Measurements from ENCODE around the gene HYDIN.

HYDIN gene

DNA sequence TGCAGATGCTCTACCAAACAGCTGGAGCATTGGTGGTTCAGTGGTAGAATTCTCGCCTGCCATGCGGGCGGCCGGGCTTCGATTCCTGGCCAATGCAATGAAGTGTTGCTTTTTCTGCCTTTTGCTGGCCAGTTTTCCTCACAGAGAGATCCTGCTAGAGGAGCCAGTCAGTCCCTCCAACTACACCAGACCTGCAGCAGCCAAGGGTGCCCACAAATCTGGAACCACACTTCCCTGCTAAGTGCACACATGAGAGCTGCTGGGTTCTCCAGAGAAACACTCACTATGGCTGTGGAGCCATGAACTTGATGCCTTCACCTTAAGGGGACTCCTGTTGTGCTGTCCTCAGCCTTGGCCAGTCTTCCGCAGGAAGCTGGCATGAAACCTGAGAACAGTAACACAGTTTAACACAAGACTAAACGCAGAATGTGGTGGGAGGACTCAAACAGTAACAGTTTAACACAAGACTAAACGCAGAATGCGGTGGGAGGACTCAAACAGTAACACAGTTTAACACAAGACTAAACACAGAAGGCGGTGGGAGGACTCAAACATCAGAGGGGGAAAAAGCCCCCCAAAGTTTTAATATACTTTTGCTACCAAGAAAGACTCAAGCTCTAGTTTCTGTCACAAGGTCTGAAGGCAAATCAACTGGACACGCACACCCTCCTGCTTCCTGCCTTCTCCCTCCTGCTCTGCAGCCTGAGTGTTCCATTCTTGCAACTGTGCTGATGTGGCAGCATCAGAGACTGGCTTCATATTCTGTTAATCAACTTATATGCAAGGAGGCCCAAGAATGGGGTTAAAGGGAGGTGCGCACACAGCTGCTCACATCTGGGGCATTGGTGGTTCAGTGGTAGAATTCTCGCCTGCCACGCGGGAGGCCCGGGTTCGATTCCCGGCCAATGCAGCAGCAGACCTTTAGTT, 441.6 kb downstream of the HYDIN start:
- peak; percentile 56 for DNase-seq (ENCODE audit: low spot score)

DNA sequence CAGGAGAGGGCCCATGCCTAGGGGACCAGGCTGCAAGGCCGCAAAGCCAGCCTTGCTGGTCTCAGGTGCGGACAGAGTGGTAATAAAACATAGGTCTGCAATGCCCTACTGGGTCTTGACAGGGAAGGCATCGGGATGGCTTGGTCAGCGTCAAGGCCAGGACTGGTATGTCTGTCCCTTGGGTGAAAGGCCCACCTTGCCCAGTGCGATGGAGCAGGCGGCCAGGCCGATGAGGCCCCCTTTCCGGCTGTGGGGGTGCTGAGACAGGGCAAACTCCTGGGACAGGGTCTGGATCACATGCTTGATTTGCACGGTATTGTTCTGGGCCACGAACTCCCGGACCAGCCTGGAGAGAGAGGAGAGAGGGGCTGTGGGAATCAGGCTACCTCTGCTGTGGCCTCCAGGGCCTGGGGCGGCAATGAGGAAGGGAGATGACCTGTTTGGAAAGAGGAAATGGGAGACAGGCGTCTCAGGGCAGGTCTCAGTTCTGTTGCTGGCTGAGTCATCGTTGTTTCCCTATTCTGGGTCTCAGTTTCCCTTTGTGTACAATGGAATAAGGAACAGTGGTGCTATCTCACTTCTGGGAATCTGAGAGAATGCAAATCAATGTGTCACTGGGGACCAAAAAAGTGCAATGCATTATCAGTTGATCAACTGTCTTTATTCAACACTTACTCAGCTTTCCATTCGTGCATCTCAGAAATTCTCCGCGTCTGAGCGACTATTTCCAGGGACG, 444.3 kb downstream of the HYDIN start:
- no peak for DNase-seq (ENCODE audit: low spot score)

DNA sequence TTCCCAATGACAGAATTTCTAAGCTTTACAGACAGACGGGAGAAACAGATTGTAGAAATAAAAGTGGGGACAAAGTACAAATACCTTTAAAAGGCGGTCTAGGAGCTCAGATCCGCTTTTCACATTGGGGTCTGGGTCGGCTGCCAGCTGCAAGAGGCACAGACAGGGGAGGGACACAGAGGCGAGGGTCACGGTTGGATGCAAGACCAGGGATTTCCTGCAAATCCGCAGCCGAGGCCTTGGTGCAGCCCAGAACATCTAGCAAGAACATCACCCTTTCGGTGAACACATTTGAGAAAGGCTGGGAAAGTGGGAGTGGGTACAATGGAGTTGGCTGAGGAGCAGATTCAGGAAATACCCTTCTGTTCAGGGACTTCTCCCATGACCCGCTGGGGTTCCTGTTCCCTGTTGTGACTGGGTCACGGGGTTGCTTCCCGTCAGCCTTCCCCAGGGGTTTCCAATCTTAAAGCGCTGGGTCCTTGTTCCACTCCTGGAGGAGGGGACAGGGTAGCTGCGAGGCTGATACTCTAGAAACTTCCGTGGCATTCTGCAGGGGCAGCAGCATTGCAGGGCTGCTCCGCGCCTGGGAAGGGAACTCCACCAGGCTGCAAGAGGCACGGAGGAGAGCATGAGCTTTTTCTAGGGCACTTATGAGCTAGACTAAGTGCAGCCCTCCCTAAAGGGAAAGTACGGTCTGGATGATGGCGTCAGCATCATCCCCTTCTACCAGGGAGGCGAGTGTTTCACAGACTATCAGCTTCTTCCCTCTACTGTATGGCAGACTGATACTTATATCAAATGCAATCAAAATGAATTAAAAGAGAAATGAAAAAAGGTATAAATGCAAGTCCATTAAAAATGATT, 445.6 kb downstream of the HYDIN start:
- DNase-seq (ENCODE audit: low spot score), result no peak

DNA sequence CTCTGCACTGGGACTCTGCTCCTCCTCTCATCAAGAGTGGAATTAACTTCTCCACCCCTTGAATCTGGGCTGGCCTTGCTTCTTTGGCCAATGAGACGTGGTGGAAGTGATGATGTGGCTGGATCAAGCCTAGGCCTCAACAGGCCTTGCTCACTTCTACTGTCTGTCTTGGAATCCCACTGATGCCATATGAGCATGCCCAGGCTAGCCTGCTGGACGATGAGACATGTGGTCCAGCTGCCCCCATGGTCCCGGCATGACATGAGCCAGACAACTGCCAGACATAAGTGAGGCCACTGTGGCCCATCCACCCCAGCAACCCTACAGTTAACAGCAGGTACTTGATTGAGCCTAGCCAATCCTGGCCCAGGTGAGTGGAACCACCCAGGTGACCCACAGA, 448.3 kb downstream of the HYDIN start:
- no peak for DNase-seq (ENCODE audit: low spot score)

DNA sequence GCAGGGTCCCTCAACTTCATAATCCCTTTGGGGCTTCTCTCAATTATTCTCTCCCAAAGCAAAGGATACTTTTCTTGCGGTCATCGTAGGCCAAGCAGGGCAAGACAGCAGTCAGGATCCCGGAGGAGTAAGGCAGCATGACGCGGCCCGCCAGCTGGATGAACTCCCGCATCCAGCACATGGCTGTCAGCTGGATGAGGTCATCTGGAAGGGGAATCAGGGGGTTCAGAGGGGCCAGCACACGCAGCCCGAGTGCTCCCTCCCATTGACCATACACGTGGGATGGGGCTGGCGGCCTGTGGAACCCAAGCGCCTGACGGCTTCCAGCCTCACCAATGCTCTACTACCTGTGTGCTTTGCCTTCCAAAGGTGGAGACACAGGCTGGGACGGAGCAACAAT, 448.7 kb downstream of the HYDIN start:
- DNase-seq (ENCODE audit: low spot score), result no peak

DNA sequence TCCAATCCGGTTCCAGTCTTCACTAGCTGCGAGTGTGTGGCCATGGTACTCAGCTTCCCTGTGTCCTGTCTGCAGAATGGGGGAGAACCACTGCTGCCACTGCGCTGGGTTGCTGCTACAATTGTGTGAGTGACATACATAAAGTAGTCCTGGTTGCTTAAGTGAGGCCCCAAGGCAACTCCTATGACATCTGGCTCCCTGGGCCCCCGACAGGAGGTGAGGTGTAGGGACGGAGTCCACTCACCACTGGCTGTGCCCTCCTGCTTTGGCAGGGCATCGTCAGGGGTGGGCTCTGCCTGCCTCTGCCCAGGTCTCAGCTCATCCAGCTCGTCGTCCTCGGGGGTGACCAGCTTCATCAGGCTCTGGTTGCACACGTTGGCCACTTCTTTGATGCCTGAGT, 450.0 kb downstream of the HYDIN start:
- no peak for DNase-seq (ENCODE audit: low spot score)

DNA sequence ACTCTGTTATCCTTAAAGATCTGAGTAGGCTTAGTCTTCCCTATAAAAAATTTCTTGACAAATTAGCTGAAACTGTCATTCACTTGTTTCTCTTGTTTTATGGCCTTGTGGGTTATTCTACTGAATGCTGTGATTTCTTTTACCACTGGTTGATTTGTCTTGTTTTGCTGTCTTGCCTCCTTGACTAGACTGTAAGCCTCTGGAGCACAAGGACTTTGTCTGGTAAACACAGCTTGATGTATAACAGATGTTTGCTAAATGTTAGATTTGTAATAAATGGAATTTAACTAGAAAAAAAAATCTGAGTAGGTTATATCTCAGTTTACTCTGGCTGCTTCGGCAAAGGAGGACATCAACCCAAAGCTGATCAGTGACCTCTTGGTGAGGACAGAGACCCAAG, 451.2 kb downstream of the HYDIN start:
- DNase-seq (ENCODE audit: low spot score), result no peak

DNA sequence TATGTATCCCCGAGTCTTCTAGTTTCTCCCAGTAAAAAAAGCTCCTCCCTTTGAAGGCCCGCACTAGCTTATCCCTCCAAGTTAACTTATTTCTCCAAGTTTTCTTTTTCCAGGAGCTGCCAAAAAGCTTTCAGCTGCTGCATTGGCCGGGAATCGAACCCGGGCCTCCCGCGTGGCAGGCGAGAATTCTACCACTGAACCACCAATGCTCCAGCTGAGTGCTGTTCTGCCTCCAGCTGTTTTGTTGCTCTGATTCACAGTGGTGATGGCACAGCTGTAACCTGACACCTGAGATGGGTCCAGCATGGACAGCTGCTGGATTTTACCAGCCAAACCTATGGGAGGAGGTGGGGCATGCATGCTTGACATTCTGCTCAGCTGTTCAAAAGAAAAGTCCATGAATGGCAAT, 451.6 kb downstream of the HYDIN start:
- DNase-seq (ENCODE audit: low spot score), result peak; percentile 64

DNA sequence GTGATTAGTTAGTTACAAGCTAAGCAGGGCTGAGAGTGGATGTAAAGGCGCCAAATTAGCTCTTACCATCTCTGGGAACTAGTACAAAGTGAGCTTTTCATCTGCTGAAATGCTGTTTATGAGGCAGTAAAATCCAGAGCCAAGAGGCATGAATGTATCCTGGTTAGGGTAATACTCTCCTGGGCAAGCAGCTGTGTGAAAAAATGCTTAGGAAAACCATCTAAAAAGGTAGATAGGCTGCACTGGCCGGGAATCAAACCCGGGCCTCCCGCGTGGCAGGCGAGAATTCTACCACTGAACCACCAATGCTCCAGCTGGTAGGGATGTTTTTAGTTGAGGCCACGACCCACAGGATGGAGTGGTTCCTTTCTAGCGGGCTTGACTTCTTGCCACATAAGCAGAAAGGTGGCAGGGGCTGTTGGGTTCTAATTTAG, 452.5 kb downstream of the HYDIN start:
- peak; percentile 58 for DNase-seq (ENCODE audit: low spot score)

DNA sequence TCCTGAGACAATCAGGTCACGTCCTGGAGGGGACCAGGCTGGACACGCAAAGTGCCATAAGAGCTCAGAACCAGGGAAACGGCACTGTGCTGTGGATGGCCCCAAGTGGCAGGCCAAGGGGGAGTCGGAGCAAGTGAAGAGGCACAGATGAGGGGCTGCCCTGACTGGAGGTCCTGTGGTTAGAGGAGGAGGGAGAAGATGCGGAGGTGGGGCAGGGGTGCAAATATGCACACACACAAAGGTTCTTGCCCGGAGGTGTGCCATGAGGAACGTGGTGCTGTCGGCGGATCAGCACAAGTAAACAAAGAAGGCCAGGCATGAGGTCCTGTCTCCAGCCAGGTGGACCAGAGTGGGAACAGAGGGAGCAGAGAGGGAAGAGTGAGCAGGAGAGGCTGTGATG, 453.0 kb downstream of the HYDIN start:
- DNase-seq (ENCODE audit: low spot score), result no peak

DNA sequence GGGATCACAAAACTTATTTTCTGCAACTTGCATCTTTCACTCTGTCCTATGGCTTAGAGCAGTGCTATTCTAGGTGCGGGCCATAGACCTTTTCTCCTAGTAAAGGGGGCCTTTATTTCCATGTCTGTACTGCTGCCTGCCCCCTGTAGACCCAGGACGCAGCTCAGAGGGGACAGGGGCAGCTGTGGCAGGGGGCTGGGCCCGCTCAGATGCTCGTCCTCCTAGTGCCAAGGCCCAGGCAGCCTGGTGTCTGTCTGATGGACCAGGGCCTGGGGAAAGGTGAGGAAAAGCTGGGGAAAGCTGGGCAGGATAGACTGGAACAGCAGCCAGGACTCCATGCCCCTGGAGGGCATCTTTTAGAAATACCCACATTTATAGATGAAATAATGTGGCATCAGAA, 455.1 kb downstream of the HYDIN start:
- no peak for DNase-seq (ENCODE audit: low spot score)

DNA sequence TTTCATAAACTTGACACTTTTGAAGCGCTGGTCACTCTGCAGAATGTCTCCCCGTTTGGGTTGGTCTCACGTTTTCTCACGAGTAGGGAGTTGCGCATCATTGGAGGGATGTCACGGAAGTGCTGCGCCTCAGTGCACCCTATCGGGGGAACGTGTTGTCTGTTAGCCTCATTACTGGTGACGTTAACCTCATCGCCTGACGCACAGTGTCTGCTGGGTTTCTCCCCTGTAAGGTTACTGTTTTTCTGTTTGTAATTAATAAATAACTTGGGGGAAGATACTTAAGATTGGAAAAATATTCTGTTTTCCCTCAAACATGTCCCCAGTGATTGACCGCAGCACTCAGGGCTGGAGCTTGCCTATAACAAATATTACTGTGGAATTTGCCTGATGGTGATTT, 456.3 kb downstream of the HYDIN start:
- no peak for DNase-seq (ENCODE audit: low spot score)

DNA sequence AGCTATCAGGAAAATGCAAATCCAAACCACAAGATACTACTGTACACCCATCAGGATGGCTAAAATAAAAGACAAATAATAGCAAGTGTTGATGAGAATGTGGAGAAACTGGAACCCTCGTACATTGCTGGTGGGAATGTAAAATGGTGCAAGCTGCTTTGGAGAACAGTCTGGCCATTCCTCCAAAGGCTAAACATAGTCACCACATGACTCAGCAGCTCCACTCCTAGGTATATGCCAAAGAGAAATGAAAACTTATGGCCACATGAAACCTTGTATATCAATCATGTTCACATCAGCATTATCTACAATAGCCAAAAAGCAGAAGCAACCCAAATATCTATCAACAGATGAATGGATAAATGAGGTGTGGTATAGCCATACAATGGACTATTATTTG, 458.0 kb downstream of the HYDIN start:
- no peak for DNase-seq (ENCODE audit: low spot score)

DNA sequence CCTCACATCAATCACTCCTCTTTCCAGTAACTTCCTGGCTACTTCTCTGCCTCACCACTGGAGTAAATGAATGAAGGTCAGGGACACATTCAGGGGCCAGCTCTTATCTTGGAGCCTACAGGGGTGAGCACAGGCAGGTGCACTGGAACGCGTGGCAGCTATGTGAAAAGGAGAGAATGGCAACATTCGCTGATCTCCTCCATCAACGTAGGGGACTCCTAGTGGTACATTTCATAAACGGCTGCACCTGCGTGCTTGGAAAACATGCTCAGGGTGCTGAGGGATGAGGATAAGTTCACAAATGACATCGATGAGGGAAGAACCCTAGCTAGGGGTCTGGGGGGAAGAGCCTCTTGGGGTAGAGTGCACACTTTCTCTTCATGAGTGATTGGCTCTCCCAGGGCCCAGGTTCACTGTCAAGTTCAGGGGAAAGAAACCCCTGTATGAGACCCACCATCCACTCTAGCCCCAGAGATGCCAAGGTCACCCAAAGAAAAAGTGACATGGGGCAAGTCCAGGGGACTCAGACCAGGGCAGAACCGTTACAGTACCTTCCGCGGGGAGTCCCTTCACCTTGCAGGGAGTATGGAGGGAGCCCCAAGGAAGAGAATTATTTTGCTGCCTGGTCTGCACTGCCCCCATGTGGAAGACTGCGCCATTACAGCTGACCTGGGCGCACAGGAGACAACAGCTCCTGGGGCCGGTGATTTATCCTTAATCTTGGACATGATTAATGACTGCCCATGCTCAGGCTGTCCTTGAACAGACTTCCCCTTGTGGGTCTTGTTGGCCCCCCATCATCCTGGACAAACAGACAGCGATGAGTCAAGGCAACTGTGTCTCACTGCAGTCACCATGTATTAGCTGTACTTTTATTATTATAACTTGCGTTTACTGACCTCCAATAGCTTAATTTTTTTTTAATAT, 459.6 kb downstream of the HYDIN start:
- DNase-seq (ENCODE audit: low spot score), result peak; percentile 82

DNA sequence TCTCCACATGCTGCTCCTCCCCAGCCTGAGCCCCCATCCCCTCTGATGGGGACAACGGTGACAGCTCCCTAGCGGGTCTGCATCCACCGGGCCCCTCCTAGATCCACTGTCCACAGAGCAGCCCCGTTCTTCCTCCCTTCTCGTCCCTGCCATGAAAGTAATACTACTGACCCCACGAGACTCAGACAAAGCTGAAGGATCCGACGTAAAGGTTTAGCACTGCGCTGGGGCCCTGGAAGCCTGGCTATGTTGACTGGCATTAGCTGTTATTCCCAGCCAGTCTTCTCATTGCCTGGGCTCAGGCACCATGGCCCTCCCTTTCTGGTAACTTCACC, 460.3 kb downstream of the HYDIN start:
- no peak for DNase-seq (ENCODE audit: low spot score)

DNA sequence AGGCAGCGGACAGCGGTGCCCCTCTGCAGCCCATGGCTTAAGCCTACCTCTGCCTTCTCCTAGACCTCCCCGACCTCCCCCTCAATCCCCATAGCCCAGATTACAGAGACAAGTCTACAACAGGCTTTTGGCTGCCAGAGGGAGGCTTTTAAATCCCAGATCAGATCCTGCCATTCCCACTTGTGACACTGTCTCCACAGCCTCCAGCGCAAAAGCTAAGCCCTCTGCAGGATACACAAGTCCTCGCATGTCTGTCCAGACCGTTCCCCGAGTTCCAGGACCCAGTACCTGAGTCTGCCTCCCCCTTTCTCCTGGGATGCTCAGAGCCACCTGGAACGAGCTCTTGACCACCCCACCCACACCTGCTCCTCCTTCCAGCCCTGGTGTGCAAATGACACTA, 460.8 kb downstream of the HYDIN start:
- peak; percentile 42 for DNase-seq (ENCODE audit: low spot score)

DNA sequence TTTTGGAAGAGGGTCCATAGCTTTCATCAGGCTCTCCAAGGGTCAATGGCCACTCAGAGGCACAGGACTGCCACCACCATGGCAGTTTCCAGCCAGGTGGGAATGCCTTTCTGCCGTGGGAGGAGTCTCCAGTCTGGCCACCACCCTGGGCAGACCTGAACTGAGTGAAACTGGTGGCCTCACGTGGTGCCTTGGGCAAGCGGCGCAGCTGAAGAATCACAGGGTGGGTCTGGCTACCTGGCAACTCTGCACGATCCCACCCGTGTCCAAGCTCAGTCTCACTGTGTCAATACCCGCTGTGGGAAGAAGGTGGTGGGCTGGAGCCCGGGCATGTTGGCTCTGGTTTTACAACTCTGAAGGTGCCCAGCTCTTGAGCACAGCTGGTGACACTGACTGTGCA, 461.4 kb downstream of the HYDIN start:
- DNase-seq (ENCODE audit: low spot score), result no peak

DNA sequence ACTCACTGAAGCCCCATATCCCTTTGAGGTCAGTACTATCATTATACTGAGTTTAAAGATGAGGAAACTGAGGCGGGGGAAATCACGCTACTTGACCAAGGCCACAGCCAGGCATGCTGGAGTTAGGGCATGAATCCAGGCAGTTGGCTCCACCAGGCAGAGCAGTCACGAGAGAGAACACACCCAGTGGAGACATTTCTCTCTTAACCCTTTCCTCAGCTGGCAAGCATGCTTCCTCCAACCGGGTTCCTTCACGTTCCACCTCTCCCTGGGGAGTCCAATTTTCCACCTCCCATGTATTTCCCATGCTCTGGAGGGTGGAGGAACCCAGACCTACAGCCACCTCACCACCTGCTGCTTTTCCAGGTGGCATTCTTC, 462.3 kb downstream of the HYDIN start:
- DNase-seq (ENCODE audit: low spot score), result no peak

DNA sequence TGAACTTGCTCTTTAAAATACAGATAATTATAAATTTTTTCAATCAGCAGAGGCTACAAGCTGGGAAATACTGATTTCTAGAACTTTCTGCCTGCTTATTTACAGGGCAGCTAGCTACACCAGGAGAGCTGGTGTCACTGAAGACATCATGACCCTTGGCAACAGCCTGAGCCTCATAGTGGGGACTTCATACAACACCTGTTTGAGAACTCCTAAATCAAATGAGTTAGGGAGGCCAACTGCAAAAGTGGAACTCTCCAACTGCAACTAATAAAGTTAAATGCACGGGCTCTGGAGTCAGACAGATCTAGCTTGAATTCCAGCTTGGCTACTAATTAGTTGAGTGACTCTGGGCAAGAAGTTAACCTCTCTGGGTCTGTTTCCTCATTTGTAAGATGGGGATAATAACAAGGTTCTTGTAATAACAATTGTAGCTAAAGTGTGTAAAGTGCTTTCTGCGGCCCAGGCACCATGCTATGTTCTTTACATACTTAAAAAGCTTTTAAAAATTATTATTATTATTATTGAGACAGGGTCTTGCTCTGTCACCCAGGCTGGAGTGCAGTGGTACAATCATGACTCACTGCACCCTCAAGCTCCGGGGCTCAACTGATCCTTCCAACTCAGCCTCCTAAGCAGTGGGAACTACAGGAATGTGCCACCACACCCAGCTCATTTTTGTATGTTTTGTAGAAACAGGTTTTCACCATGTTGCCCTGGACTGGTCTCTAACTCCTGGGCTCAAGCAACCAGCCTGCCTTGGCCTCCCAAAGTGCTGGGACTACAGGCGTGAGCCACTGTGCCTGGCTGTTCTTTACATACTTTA, 462.9 kb downstream of the HYDIN start:
- no peak for DNase-seq (ENCODE audit: low spot score)

DNA sequence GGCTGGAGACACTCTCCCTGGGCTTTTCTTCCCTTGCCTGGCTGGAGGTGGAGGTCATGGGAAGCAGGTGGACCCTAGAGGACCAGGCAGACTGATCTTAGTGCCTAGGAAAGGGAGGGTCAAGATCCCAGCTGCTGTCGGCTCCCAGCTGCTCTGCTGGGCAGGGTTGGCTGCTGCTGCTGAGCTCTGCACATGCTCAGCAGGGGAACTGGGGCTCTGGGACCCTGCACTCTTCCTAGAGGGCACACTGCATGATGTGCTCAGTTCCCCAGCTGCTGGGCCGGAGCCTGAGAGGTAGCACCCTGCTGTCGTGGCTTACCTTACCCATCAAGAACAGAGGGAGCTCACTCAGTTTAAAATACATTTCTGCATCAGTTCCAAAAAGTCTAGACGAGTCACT, 463.9 kb downstream of the HYDIN start:
- no peak for DNase-seq (ENCODE audit: low spot score)

DNA sequence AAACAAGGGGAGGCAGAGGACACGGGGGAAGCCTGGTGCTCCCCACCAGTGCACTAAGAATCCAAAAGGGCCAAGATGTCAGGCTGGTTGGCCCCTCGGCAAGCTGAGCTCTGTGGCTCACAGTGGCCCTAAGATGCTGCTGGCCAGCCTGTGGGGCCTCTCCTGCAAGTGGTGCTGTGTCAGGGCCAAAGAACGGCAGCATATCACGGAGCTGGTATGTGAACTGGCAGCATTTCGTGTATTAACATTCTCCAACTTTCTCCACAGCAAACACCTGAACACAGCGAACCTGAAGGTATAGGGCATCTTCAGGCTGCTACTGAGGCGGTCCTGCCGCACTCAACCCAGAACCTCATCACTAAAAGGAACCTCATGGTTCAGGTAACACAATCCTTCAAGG, 464.3 kb downstream of the HYDIN start:
- DNase-seq (ENCODE audit: low spot score), result no peak
